SHP77 (cell line): ENCODE results near the gene CD46.

Experiments used
- DNase-seq, 2 experiments: peaks; one replicate each; lab custom pipeline; 2025; lab: John Stamatoyannopoulos, UW

CD46 gene

GRCh38 chr1:207828485-207829158, 76.8 kb downstream of the CD46 start:
- DNase-seq = peak; percentile 43 to 54

- DNase-seq = no peak
These were observed 77.7 kb downstream of the CD46 start for GRCh38 chr1:207829576-207829975.

- DNase-seq = no peak
These were observed 78.9 kb downstream of the CD46 start for GRCh38 chr1:207830788-207831187.

- DNase-seq = no peak
These were observed 79.9 kb downstream of the CD46 start for GRCh38 chr1:207831517-207832327.

- DNase-seq = no peak
These were observed 80.9 kb downstream of the CD46 start for GRCh38 chr1:207832796-207833195.

GRCh38 chr1:207833381-207833780, 81.5 kb downstream of the CD46 start:
- no peak for DNase-seq

GRCh38 chr1:207833956-207834660, 82.3 kb downstream of the CD46 start:
- no peak for DNase-seq

- no peak for DNase-seq
These were observed 84.1 kb downstream of the CD46 start for GRCh38 chr1:207835958-207836357.

GRCh38 chr1:207836591-207837347, 84.9 kb downstream of the CD46 start:
- DNase-seq = no peak

- no peak for DNase-seq
These were observed 85.8 kb downstream of the CD46 start for GRCh38 chr1:207837673-207838072.

GRCh38 chr1:207838156-207839082, 86.6 kb downstream of the CD46 start:
- DNase-seq = no peak

GRCh38 chr1:207839083-207839413, 87.2 kb downstream of the CD46 start:
- no peak for DNase-seq

- no peak for DNase-seq
These were observed 88.5 kb downstream of the CD46 start for GRCh38 chr1:207840380-207840779.

GRCh38 chr1:207841293-207841692, 89.4 kb downstream of the CD46 start:
- no peak for DNase-seq

GRCh38 chr1:207841901-207842300, 90.0 kb downstream of the CD46 start:
- no peak for DNase-seq

GRCh38 chr1:207842506-207842905, 90.7 kb downstream of the CD46 start:
- no peak for DNase-seq

- DNase-seq = no peak
These were observed 92.5 kb downstream of the CD46 start for GRCh38 chr1:207844371-207844770.
